ENCODE measurements around the gene SLC7A6. TPM values are rescaled to one million over a fixed set of nuclear protein-coding genes. Genes with fewer than 3 reads are reported as not detected.

The SLC7A6 gene
- total and polyA plus RNA-seq, 2 of the 13 experiments (the other 11 are each of a cell fraction or from before 2014, with no cell fraction given), result 35.8 to 70.8 TPM

- TF ChIP-seq ZNF687 (CRISPR knock-in tag; IDR thresholded peaks at IDR 0.05), result no peak
- no peak for TF ChIP-seq NFKBIZ (CRISPR knock-in tag; IDR thresholded peaks at IDR 0.05)
- TF ChIP-seq ASH2L (IDR thresholded peaks at IDR 0.05; ENCODE audit: insufficient read length, low read depth, low read length), result peak; percentile 59
- TF ChIP-seq PITX1 (CRISPR knock-in tag; IDR thresholded peaks at IDR 0.05), result peak; percentile 81
- peak; percentile 27 for TF ChIP-seq PRPF4 (IDR thresholded peaks at IDR 0.05; ENCODE audit: low read depth, low read length, poor library complexity, severe bottlenecking)
- TF ChIP-seq PBX2 (CRISPR knock-in tag; IDR thresholded peaks at IDR 0.05), result 0 out of 2 replicates have a peak, but pooled peaks have one; percentile 29
- TF ChIP-seq CC2D1A (CRISPR knock-in tag; IDR thresholded peaks at IDR 0.05), result no peak
- peak; percentile 35; the same call in 1 of the 2 replicates for TF ChIP-seq MAZ (IDR thresholded peaks at IDR 0.05; ENCODE audit: borderline replicate concordance, low read depth, low read length)
- TF ChIP-seq MAZ (CRISPR knock-in tag; IDR thresholded peaks at IDR 0.05; ENCODE audit: low read depth), result no peak
- 0 out of 2 replicates have a peak, but pooled peaks have one; percentile 27 for TF ChIP-seq SP2 (CRISPR knock-in tag; IDR thresholded peaks at IDR 0.05)
- TF ChIP-seq ZFYVE20 (CRISPR knock-in tag; IDR thresholded peaks at IDR 0.05; ENCODE audit: borderline replicate concordance, low read depth), result no peak
- TF ChIP-seq SNAPC4 (CRISPR knock-in tag; IDR thresholded peaks at IDR 0.05), result 0 out of 2 replicates have a peak, but pooled peaks have one; percentile 41
- TF ChIP-seq PHB2 (IDR thresholded peaks at IDR 0.05; ENCODE audit: partially characterized antibody), result no peak
Measured at GRCh38 chr16:68267612-68268405, 3.5 kb downstream of the SLC7A6 start (continued).
